Breast epithelium (tissue), 4 donors: ENCODE results near the gene GPRASP3. TPM values are rescaled to one million over a fixed set of nuclear protein-coding genes. Genes with fewer than 3 reads are reported as not detected.
"Not testable (repeated sequence)": the region's sequence is repeated elsewhere in the genome, so short reads cannot be mapped to it uniquely, and the experiment has no call there.

Experiments
- DNase-seq, 2 donors: peaks; one replicate each; pipeline ENCODE4 v3.0.0-alpha.2; 2019; ENCODE audit warnings: low spot score in 2 of 2
- H3K27ac ChIP-seq, 2 donors: fragments of 200-600 bp; sonication (generic) in 1 of 2; one replicate each; pipeline ENCODE4 v1.5.1; 2016 to 2019; ENCODE audit warnings: mild to moderate bottlenecking in 1 of 2
- H3K27me3 ChIP-seq, 2 donors: fragments of 200-600 bp; sonication (generic) in 1 of 2; one replicate each; pipeline versions ENCODE4 v1.5.1 to v1.6.0; 2017 to 2019; ENCODE audit warnings: control low read depth in 1 of 2, mild to moderate bottlenecking in 1 of 2
- H3K36me3 ChIP-seq: fragments of 200-600 bp; one replicate; pipeline ENCODE4 v1.5.1; 2019
- H3K4me1 ChIP-seq, 2 donors: fragments of 200-600 bp; sonication (generic); one replicate each; pipeline ENCODE4 v1.5.1; 2016 to 2019; ENCODE audit warnings: control low read depth in 1 of 2
- H3K4me3 ChIP-seq, 3 donors: fragments of 200-600 bp; sonication (generic); 1 replicate in 2 of 3; 2 replicates in 1 of 3; pipeline ENCODE4 v1.5.1; 2016 to 2019; ENCODE audit warnings: mild to moderate bottlenecking in 3 of 3, moderate library complexity in 2 of 3
- H3K9me3 ChIP-seq, 2 donors: fragments of 200-600 bp; sonication (generic) in 1 of 2; one replicate each; pipeline ENCODE4 v1.5.1; 2016 to 2019; ENCODE audit warnings: control low read depth in 1 of 2
- POLR2A ChIP-seq: fragments of 450-650 bp; IDR thresholded peaks from one replicate; pipeline ENCODE4 v1.6.1; 2016; ENCODE audit warnings: antibody characterized with exemption, mild to moderate bottlenecking, moderate library complexity
- POLR2AphosphoS5 ChIP-seq, 3 donors: sonication (generic); formaldehyde crosslinking; IDR thresholded peaks; one replicate each; pipeline ENCODE4 v1.6.1; 2017; ENCODE audit warnings: antibody characterized with exemption in 3 of 3
- intact Hi-C: fragments of 100-400 bp; cut with DNase I; formaldehyde crosslinking; loops from one replicate; pipeline ENCODE4 v1.15.1; 2023; ENCODE audit warnings: low total_unique reads
- total RNA-seq, 3 donors: library from RNA; depleted of rRNA; stranded (reverse); fragments of >200 nt; gene quantifications; one replicate each; pipeline ENCODE4 v1.1.0, GENCODE V29; 2016
- TF ChIP-seq, protein P1 (sequence below), 3 donors: fragments of 450-650 bp; IDR thresholded peaks; one replicate each; pipeline ENCODE4 v1.5.1; 2016 to 2017; ENCODE audit warnings: antibody characterized with exemption in 3 of 3, mild to moderate bottlenecking in 3 of 3, moderate library complexity in 3 of 3

The GPRASP3 gene
- total RNA-seq, 3 donors from 2014 or later = 1.8 to 4.3 (median 4.2) TPM

DNA sequence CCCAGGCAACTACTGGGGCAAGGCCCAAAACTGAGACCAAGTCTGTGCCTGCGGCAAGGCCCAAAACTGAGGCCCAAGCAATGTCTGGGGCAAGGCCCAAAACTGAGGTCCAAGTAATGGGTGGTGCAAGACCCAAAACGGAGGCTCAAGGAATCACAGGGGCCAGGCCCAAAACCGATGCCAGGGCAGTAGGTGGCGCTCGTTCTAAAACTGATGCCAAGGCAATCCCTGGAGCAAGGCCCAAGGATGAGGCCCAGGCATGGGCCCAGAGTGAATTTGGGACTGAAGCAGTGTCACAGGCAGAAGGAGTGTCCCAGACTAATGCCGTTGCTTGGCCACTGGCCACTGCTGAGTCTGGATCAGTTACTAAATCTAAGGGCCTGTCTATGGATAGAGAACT, 5.5 kb upstream of the GPRASP3 start:
- TF ChIP-seq POLR2A = no peak
- TF ChIP-seq, protein P1, sequence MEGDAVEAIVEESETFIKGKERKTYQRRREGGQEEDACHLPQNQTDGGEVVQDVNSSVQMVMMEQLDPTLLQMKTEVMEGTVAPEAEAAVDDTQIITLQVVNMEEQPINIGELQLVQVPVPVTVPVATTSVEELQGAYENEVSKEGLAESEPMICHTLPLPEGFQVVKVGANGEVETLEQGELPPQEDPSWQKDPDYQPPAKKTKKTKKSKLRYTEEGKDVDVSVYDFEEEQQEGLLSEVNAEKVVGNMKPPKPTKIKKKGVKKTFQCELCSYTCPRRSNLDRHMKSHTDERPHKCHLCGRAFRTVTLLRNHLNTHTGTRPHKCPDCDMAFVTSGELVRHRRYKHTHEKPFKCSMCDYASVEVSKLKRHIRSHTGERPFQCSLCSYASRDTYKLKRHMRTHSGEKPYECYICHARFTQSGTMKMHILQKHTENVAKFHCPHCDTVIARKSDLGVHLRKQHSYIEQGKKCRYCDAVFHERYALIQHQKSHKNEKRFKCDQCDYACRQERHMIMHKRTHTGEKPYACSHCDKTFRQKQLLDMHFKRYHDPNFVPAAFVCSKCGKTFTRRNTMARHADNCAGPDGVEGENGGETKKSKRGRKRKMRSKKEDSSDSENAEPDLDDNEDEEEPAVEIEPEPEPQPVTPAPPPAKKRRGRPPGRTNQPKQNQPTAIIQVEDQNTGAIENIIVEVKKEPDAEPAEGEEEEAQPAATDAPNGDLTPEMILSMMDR (IDR thresholded peaks at IDR 0.05) = no peak
- no peak for TF ChIP-seq POLR2AphosphoS5 (IDR thresholded peaks at IDR 0.05)
- Histone ChIP-seq H3K36me3 (no peaks in the 10 kb centered on the region), H3K9me3 (no peaks in the 10 kb centered on the region), H3K27me3 (peaks cover 0 to 14% of the 10 kb centered on the region in 2 donors), H3K4me1 (no peaks in the 10 kb centered on the region), H3K27ac (no peak overlapping the region), H3K4me3 (no peak overlapping the region)
- intact Hi-C loops = no loop called here
- no peak for DNase-seq

DNA sequence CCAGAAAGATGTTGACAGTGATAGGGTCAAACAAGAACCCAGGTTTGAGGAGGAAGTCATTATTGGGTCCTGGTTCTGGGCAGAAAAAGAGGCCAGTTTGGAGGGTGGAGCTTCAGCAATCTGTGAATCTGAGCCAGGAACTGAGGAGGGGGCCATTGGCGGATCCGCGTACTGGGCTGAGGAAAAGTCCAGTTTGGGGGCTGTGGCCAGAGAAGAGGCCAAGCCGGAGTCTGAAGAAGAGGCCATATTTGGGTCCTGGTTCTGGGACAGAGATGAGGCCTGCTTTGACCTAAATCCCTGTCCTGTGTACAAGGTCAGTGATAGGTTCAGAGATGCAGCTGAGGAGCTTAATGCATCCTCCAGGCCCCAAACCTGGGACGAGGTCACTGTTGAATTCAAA, 4.6 kb upstream of the GPRASP3 start:
- TF ChIP-seq, protein P1 (IDR thresholded peaks at IDR 0.05) = no peak
- TF ChIP-seq POLR2AphosphoS5 (IDR thresholded peaks at IDR 0.05) (no peak), POLR2A (no peak)
- no peaks in the 10 kb centered on the region for H3K4me1 ChIP-seq
- no peak overlapping the region for H3K4me3 ChIP-seq
- no peaks in the 10 kb centered on the region for H3K36me3 ChIP-seq
- intact Hi-C loops = no loop called here
- H3K27ac ChIP-seq = no peak overlapping the region
- H3K9me3 ChIP-seq = no peaks in the 10 kb centered on the region
- H3K27me3 ChIP-seq = peaks cover 0 to 14% of the 10 kb centered on the region in 2 donors
- no peak for DNase-seq

DNA sequence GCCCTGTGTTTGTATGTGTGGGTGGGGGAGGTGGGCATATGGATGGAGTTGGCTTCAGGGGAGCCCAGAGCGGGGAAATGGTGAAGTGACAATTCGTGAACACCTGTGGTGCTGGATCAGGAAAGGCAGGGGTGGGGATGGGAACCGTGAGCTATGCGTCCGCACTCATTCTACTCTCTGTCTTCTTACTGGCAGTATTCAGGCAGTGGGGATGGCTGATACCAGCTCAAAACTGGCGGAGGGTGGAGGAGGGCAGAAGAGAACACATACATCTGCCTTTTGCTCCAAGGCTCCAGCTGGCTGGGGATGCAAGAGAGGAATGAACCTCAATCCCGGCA, 595 bp downstream of the GPRASP3 start:
- peaks cover 0 to 20% of the 10 kb centered on the region in 2 donors for H3K27me3 ChIP-seq
- H3K9me3 ChIP-seq, H3K36me3 ChIP-seq, H3K4me1 ChIP-seq, DNase-seq, intact Hi-C loops, H3K27ac ChIP-seq: not testable (repeated sequence)
- H3K4me3 ChIP-seq = peak overlapping the region; percentile 31 to 59 (median 43)

DNA sequence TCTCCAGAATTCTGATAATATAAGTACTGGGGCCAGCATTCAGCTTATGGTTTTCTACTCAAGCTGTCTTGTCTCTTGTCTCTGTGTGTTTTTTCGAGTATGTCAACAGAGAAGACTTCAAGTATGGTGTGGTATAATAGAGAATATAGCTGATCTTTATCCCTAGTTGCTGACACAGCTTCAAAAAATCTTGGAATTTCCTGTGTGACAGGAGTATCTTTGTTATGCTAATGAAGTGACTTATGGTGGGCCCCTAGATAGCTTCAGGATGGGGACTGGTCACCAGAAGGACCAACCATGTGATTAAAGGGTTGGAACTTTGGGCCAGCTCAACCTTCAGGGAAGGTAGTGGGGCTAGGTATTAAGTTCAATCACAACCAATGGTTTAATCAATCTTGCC, 2.9 kb downstream of the GPRASP3 start:
- H3K4me3 ChIP-seq = no peak overlapping the region
- no peak overlapping the region for H3K27ac ChIP-seq
- TF ChIP-seq, protein P1 (IDR thresholded peaks at IDR 0.05) = no peak
- TF ChIP-seq POLR2A = no peak
- TF ChIP-seq POLR2AphosphoS5 (IDR thresholded peaks at IDR 0.05) = no peak
- DNase-seq = no peak
- no peaks in the 10 kb centered on the region for H3K36me3 ChIP-seq
- no peaks in the 10 kb centered on the region for H3K4me1 ChIP-seq
- peaks cover 0 to 31% of the 10 kb centered on the region in 2 donors for H3K27me3 ChIP-seq
- no peaks in the 10 kb centered on the region for H3K9me3 ChIP-seq
- intact Hi-C loops = no loop called here

DNA sequence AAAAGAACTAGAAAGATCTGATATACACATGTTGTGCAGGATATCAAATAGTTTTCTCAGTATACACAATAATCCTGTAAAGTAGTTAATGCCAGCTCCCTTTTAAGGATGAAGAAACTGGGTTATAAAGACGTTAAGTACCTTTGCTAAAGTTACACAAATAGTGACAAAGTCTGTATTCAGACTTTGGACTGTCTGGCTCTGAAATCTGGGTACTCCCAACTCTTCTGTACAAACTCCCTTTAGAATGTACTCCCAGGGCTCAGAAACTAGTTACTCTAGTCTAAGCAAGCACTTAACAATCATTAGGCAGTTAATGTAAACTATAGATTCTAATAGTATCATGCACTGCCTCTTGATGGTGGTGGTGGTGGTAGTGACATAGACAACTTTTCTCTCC, 7.2 kb downstream of the GPRASP3 start:
- no peaks in the 10 kb centered on the region for H3K9me3 ChIP-seq
- peaks cover 0 to 45% of the 10 kb centered on the region in 2 donors for H3K27me3 ChIP-seq
- no peak overlapping the region for H3K27ac ChIP-seq
- H3K4me1 ChIP-seq = no peaks in the 10 kb centered on the region
- intact Hi-C loops = loop anchor here (5.0 kb wide), 1 partner anchor 495 kb away; no protein-coding TSS in a partner anchor
- no peaks in the 10 kb centered on the region for H3K36me3 ChIP-seq
- H3K4me3 ChIP-seq = no peak overlapping the region
- no peak for DNase-seq
- TF ChIP-seq POLR2A = no peak
- TF ChIP-seq, protein P1 (IDR thresholded peaks at IDR 0.05) = no peak
- TF ChIP-seq POLR2AphosphoS5 (IDR thresholded peaks at IDR 0.05) = no peak

DNA sequence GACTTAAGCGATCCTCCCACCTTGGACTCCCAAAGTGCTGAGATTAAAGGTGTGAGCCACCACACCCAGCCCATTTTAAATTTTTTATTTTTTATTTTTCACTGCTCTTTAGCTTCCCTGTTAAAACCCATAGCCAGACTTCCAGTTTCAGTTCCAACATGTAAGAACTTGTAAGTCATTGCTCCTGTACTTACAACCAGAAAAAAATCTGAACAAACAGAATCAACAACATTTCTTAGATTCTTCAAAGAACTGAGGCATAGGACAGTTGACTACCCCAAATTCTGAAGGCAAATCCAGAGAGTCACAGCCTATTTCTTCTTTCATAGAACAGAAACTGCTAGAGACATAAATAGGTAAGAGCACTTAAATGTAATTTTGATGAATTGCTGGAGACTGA, 8.1 kb downstream of the GPRASP3 start:
- intact Hi-C loops = loop anchor here (5.0 kb wide), 1 partner anchor 494 kb away; no protein-coding TSS in a partner anchor
- no peak for DNase-seq

More for the DNA sequence above, 8.1 kb downstream of the GPRASP3 start:
- Histone ChIP-seq H3K27me3 (peaks cover 0 to 39% of the 10 kb centered on the region in 2 donors), H3K4me3 (no peak overlapping the region), H3K27ac (no peak overlapping the region), H3K9me3 (no peaks in the 10 kb centered on the region), H3K4me1 (no peaks in the 10 kb centered on the region), H3K36me3 (no peaks in the 10 kb centered on the region)
- TF ChIP-seq, protein P1 (IDR thresholded peaks at IDR 0.05) = no peak
- TF ChIP-seq POLR2A = no peak
- TF ChIP-seq POLR2AphosphoS5 (IDR thresholded peaks at IDR 0.05) = no peak
